A549 (cell line): ENCODE measurements around the gene LCOR. TPM values are rescaled to one million over a fixed set of nuclear protein-coding genes. Genes with fewer than 3 reads are reported as not detected.

Experiments
- ATAC-seq, 2 experiments: fragments of 200-7000 bp in 1 of 2; fragments of >200 bp in 1 of 2; cut with Nextera tagmentation in 1 of 2; cut with Tn5 transposase in 1 of 2; 3 replicates each; pipeline versions ENCODE4 v1.8.0 to v1.9.1; 2018 to 2020; ENCODE audit warnings: mild to moderate bottlenecking in 1 of 2, moderate library complexity in 1 of 2
- CTCF ChIA-PET: fragments of 300-600 bp; sonication (Branson Sonifier 250); formaldehyde crosslinking; extraction: SDS; loops from one replicate; lab custom pipeline; 2021; ENCODE audit warnings: antibody characterized with exemption, inconsistent platforms; lab: Yijun Ruan, JAX
- POLR2A ChIA-PET: fragments of 350-600 bp; formaldehyde crosslinking; extraction: SDS; loops from one replicate; lab custom pipeline; 2021; ENCODE audit warnings: antibody characterized with exemption, inconsistent platforms; lab: Yijun Ruan, JAX
- DNase-seq, 2 experiments: peaks; one replicate each; pipeline versions ENCODE4 v3.0.0 to v3.0.0-alpha.2; 2011 to 2016; ENCODE audit warnings: low read depth in 1 of 2, low spot score in 1 of 2
- FAIRE-seq: peaks from 2 replicates; lab custom pipeline; 2011; peaks lifted over from hg19 to GRCh38; lab: Jason Lieb, UNC
- H3K27ac ChIP-seq, 2 experiments: fragments of >200 bp; sonication (Bioruptor Twin); formaldehyde crosslinking; 3 replicates each; pipeline ENCODE4 v1.5.1; 2016 to 2017
- H3K4me1 ChIP-seq: fragments of >200 bp; sonication (Bioruptor Twin); formaldehyde crosslinking; 3 replicates; pipeline ENCODE4 v1.6.1; 2016
- H3K4me2 ChIP-seq: fragments of >200 bp; sonication (Bioruptor Twin); formaldehyde crosslinking; 3 replicates; pipeline ENCODE4 v1.6.1; 2016
- H3K4me3 ChIP-seq: fragments of >200 bp; sonication (Bioruptor Twin); formaldehyde crosslinking; 3 replicates; pipeline ENCODE4 v1.5.1; 2016
- H3K9me3 ChIP-seq: fragments of >200 bp; sonication (Bioruptor Twin); formaldehyde crosslinking; 3 replicates; pipeline ENCODE4 v1.6.1; 2016
- CTCF ChIP-seq: fragments of >200 bp; sonication (Bioruptor Twin); formaldehyde crosslinking; IDR thresholded peaks from 3 replicates; pipeline ENCODE4 v1.5.1; 2016
- E2F6 ChIP-seq: IDR thresholded peaks from 2 replicates; pipeline ENCODE4 v1.6.1; 2012; ENCODE audit warnings: low read depth, borderline replicate concordance
- EHF ChIP-seq: fragments of 250-450 bp; sonication (Bioruptor Pico); IDR thresholded peaks from 2 replicates; pipeline ENCODE4 v1.5.0; 2020; ENCODE audit warnings: mild to moderate bottlenecking
- EP300 ChIP-seq, 2 experiments: fragments of >200 bp; sonication (Bioruptor Twin); formaldehyde crosslinking; IDR thresholded peaks; 2 replicates in 1 of 2; 3 replicates in 1 of 2; pipeline ENCODE4 v1.6.1; 2016 to 2017
- FOXS1 ChIP-seq: fragments of 250-450 bp; sonication (Bioruptor Pico); IDR thresholded peaks from 2 replicates; pipeline ENCODE4 v1.5.0; 2020; ENCODE audit warnings: mild to moderate bottlenecking, moderate library complexity
- HDAC2 ChIP-seq: fragments of 200-600 bp; sonication (generic); IDR thresholded peaks from 2 replicates; pipeline ENCODE4 v1.6.1; 2016
- HEYL ChIP-seq: fragments of 250-450 bp; sonication (Bioruptor Pico); IDR thresholded peaks from 2 replicates; pipeline ENCODE4 v1.8.0; 2021; ENCODE audit warnings: mild to moderate bottlenecking, moderate library complexity
- HMGXB4 ChIP-seq: fragments of 250-450 bp; sonication (Bioruptor Pico); IDR thresholded peaks from 2 replicates; pipeline ENCODE4 v1.5.0; 2021; ENCODE audit warnings: mild to moderate bottlenecking, moderate library complexity, borderline replicate concordance
- HOXB5 ChIP-seq: fragments of 250-450 bp; sonication (Bioruptor Pico); IDR thresholded peaks from 2 replicates; pipeline ENCODE4 v1.5.0; 2020; ENCODE audit warnings: mild to moderate bottlenecking, moderate library complexity
- JUNB ChIP-seq: fragments of >200 bp; sonication (Bioruptor Twin); formaldehyde crosslinking; IDR thresholded peaks from 2 replicates; pipeline ENCODE4 v1.6.1; 2016
- KDM1A ChIP-seq: fragments of 200-600 bp; sonication (generic); IDR thresholded peaks from 2 replicates; pipeline ENCODE4 v1.6.1; 2016; ENCODE audit warnings: low read depth, mild to moderate bottlenecking
- KDM5A ChIP-seq: fragments of 200-600 bp; sonication (generic); IDR thresholded peaks from 2 replicates; pipeline ENCODE4 v1.6.1; 2016; ENCODE audit warnings: antibody characterized with exemption, mild to moderate bottlenecking
- MYC ChIP-seq: IDR thresholded peaks from 2 replicates; pipeline ENCODE4 v1.6.1; 2012; ENCODE audit warnings: mild to moderate bottlenecking, inconsistent platforms, low read length, improper control_type of control experiment, borderline replicate concordance
- NFE2L2 ChIP-seq: fragments of 150-350 bp; conservative IDR thresholded peaks from 2 replicates; pipeline ENCODE4 v1.6.1; 2014; ENCODE audit warnings: low read length
- NPAS2 ChIP-seq: fragments of 250-450 bp; sonication (Bioruptor Pico); IDR thresholded peaks from 2 replicates; pipeline ENCODE4 v1.8.0; 2022; ENCODE audit warnings: mild to moderate bottlenecking, moderate library complexity, borderline replicate concordance
- NR3C1 ChIP-seq: fragments of >200 bp; sonication (Bioruptor Twin); formaldehyde crosslinking; IDR thresholded peaks from 3 replicates; pipeline ENCODE4 v1.6.1; 2017
- POLR2AphosphoS2 ChIP-seq: conservative IDR thresholded peaks from 2 replicates; pipeline ENCODE4 v1.6.1; 2012; ENCODE audit warnings: low read length, improper control_type of control experiment, inconsistent platforms
- REST ChIP-seq: fragments of 200-600 bp; sonication (generic); IDR thresholded peaks from 2 replicates; pipeline ENCODE4 v1.6.1; 2016; ENCODE audit warnings: antibody characterized with exemption, mild to moderate bottlenecking, moderate library complexity
- SREBF2 ChIP-seq: fragments of 450-650 bp; IDR thresholded peaks from 2 replicates; pipeline ENCODE4 v1.6.1; 2014; ENCODE audit warnings: mild to moderate bottlenecking, moderate library complexity
- TP53 ChIP-seq: fragments of 250-450 bp; sonication (Bioruptor Pico); IDR thresholded peaks from 2 replicates; pipeline ENCODE4 v1.5.0; 2021; ENCODE audit warnings: mild to moderate bottlenecking, moderate library complexity
- ZC3H11A ChIP-seq: fragments of 450-650 bp; IDR thresholded peaks from 2 replicates; pipeline ENCODE4 v1.6.1; 2014; ENCODE audit warnings: antibody characterized with exemption, mild to moderate bottlenecking
- ZFP36 ChIP-seq: fragments of 450-650 bp; IDR thresholded peaks from 2 replicates; pipeline ENCODE4 v1.6.1; 2014; ENCODE audit warnings: borderline replicate concordance; ENCODE audit not compliant: partially characterized antibody
- WGBS: methylation state at CpG from one replicate; pipeline ENCODE4 v1.1.6; 2017; ENCODE audit errors: missing lambda C conversion rate; 5-methylcytosine and 5-hydroxymethylcytosine counted together
- polyA plus RNA-seq, 4 experiments: library from polyadenylated mRNA; depleted of rRNA in 3 of 4; stranded (reverse); fragments of >200 nt; fragmentation: RNase III in 1 of 4; extraction: RNeasy Plus Mini Kit Qiagen cat#74134 plus additional on column Dnase treatment in 1 of 4; gene quantifications; 2 replicates in 3 of 4; 3 replicates in 1 of 4; pipeline ENCODE4 v1.2.3, GENCODE V29; 2011 to 2017

The LCOR gene
- polyA plus RNA-seq, 2 of the 4 experiments (the other 2 are of a cell fraction), result 4.8 to 17.6 TPM

- TF ChIP-seq E2F6, result no peak
- TF ChIP-seq POLR2AphosphoS2, result no peak
- TF ChIP-seq FOXS1 (CRISPR knock-in tag), result no peak
- no peak for TF ChIP-seq REST
- TF ChIP-seq JUNB, result no peak
- no peak for TF ChIP-seq KDM1A
These were observed 128.8 kb downstream of the LCOR start (continued) for GRCh38 chr10:96960872-96961271.

GRCh38 chr10:96964131-96964530 is 132.0 kb downstream of the LCOR start:
- no peaks in the 10 kb centered on the region for H3K9me3 ChIP-seq
- TF ChIP-seq ZFP36 (no peak), ZC3H11A (no peak), FOXS1 (CRISPR knock-in tag) (no peak), SREBF2 (no peak)
- TF ChIP-seq, all 56 proteins: peak for 0
- no peak for DNase-seq
- Histone ChIP-seq H3K4me1 (no peaks in the 10 kb centered on the region), H3K27ac (no peak overlapping the region), H3K4me2 (no peak overlapping the region), H3K4me3 (no peak overlapping the region)
- ChIA-PET CTCF (no interaction called here), POLR2A (interaction anchor here (0.7 kb wide), 1 partner anchor 87 kb away, joined by 3 read pairs; no protein-coding TSS in a partner anchor)
- no peak for FAIRE-seq
- 94% methylated on average over 2 of the region's 2 CpGs for WGBS
- no peak for ATAC-seq

- no peaks in the 10 kb centered on the region for H3K9me3 ChIP-seq
- no peak overlapping the region for H3K4me2 ChIP-seq
- TF ChIP-seq EHF (CRISPR knock-in tag) (no peak), NFE2L2 (no peak), NPAS2 (CRISPR knock-in tag) (no peak), NR3C1 (no peak), KDM5A (no peak), SREBF2 (no peak), HMGXB4 (no peak), MYC (no peak), CTCF (no peak), EP300 (IDR thresholded peaks at IDR 0.05) (no peak), TP53 (no peak), HDAC2 (no peak), HEYL (CRISPR knock-in tag) (no peak), HOXB5 (CRISPR knock-in tag) (no peak)
- DNase-seq (no peak), ATAC-seq (no peak), FAIRE-seq (no peak)
- no peak overlapping the region for H3K4me3 ChIP-seq
- ChIA-PET CTCF (no interaction called here), POLR2A (no interaction called here)
- H3K4me1 ChIP-seq, result no peaks in the 10 kb centered on the region
- H3K27ac ChIP-seq, result no peak overlapping the region
These were observed 135.7 kb downstream of the LCOR start for GRCh38 chr10:96967847-96968246.
